ENCODE measurements around the gene KCNK16.

DNA sequence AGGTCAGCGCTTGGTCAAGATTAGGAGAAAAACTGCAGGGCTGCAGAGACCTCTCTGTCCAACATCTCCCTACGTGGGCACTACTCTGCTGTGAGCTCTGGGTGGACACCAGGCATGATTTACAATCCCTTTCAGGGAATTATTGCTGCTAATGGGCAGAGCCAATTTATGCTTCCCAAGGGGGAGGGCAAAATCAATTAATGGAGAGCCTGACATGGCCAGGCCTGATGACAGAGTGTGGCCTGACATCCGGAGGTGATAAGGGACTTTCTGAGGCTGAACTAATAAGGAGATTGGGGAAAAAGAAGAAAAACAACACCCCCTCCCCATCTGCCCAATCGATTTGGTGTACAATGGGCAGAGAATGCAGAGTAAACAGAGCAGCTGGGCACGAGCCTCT, 5.0 kb upstream of the KCNK16 start:
- TF ChIP-seq POLR2A (IDR thresholded peaks at IDR 0.05) (no peak), CTCF (IDR thresholded peaks at IDR 0.05) (no peak), POLR2AphosphoS5 (IDR thresholded peaks at IDR 0.05) (no peak)

Measured in gastroesophageal sphincter (tissue), 3 donors.